GM23338 (cell line): Measurements from ENCODE around the gene ZNF823. TPM values are rescaled to one million over a fixed set of nuclear protein-coding genes. Genes with fewer than 3 reads are reported as not detected.

Experiments
- ATAC-seq: fragments of 200-7000 bp; cut with Tn5 transposase; 3 replicates; pipeline ENCODE4 v1.9.1; 2020
- DNase-seq: peaks from one replicate; pipeline ENCODE4 v3.0.0-alpha.2; 2015; ENCODE audit warnings: low spot score
- H2AFZ ChIP-seq: fragments of 200-600 bp; sonication (generic); 2 replicates; pipeline ENCODE4 v1.8.0; 2016; ENCODE audit warnings: antibody characterized with exemption, mild to moderate bottlenecking, moderate library complexity
- H3F3A ChIP-seq: fragments of 200-600 bp; sonication (generic); replicated peaks from 2 replicates; pipeline ENCODE4 v1.8.0; 2017; ENCODE audit warnings: antibody characterized with exemption, mixed run types, low read depth
- H3K27ac ChIP-seq: fragments of 200-600 bp; sonication (generic); 2 replicates; pipeline ENCODE4 v1.6.1; 2016; ENCODE audit warnings: low read depth
- H3K27me3 ChIP-seq: fragments of 200-600 bp; sonication (generic); 2 replicates; pipeline ENCODE4 v1.8.0; 2016; ENCODE audit warnings: mild to moderate bottlenecking, mixed run types, moderate library complexity; ENCODE audit not compliant: insufficient read depth
- H3K36me3 ChIP-seq: fragments of 200-600 bp; sonication (generic); 2 replicates; pipeline ENCODE4 v1.8.0; 2016; ENCODE audit warnings: mild to moderate bottlenecking; ENCODE audit not compliant: insufficient read depth
- H3K4me1 ChIP-seq: fragments of 200-600 bp; sonication (generic); 2 replicates; pipeline ENCODE4 v1.8.0; 2016; ENCODE audit warnings: mild to moderate bottlenecking, moderate library complexity; ENCODE audit not compliant: insufficient read depth
- H3K4me2 ChIP-seq: fragments of 200-600 bp; sonication (generic); 2 replicates; pipeline ENCODE4 v1.7.1; 2017; ENCODE audit warnings: mixed run types
- H3K4me3 ChIP-seq: fragments of 200-600 bp; sonication (generic); 2 replicates; pipeline ENCODE4 v1.6.1; 2016; ENCODE audit warnings: mixed run types
- H3K79me2 ChIP-seq: fragments of 200-600 bp; sonication (generic); replicated peaks from 2 replicates; pipeline ENCODE4 v1.8.0; 2017; ENCODE audit warnings: mild to moderate bottlenecking; ENCODE audit not compliant: insufficient read depth
- H3K9me2 ChIP-seq: fragments of 200-600 bp; sonication (generic); 2 replicates; pipeline ENCODE4 v1.8.0; 2017; ENCODE audit not compliant: insufficient read depth
- H4K20me1 ChIP-seq: fragments of 200-600 bp; sonication (generic); replicated peaks from 2 replicates; pipeline ENCODE4 v1.8.0; 2017; ENCODE audit warnings: mild to moderate bottlenecking; ENCODE audit not compliant: insufficient read depth
- H3K27ac Mint-ChIP-seq: 2 replicates; pipeline ENCODE4 v1.8.0; 2020; ENCODE audit warnings: inconsistent platforms, mild to moderate bottlenecking, moderate library complexity, mixed read lengths
- H3K27me3 Mint-ChIP-seq: 3 replicates; pipeline ENCODE4 v1.8.0; 2022; ENCODE audit warnings: low read depth, mild to moderate bottlenecking, moderate library complexity, mixed read lengths, inconsistent platforms; ENCODE audit not compliant: insufficient read depth, poor library complexity
- H3K36me3 Mint-ChIP-seq: 3 replicates; pipeline ENCODE4 v1.8.0; 2021; ENCODE audit warnings: low read depth, mild to moderate bottlenecking, inconsistent platforms, moderate library complexity, mixed read lengths
- H3K4me1 Mint-ChIP-seq: 3 replicates; pipeline ENCODE4 v1.8.0; 2020; ENCODE audit warnings: mild to moderate bottlenecking, inconsistent platforms, mixed read lengths
- H3K4me3 Mint-ChIP-seq: 3 replicates; pipeline ENCODE4 v1.8.0; 2021; ENCODE audit warnings: moderate library complexity, mild to moderate bottlenecking, inconsistent platforms, mixed read lengths
- H3K9me3 Mint-ChIP-seq: 3 replicates; pipeline ENCODE4 v1.8.0; 2020; ENCODE audit warnings: moderate library complexity, mild to moderate bottlenecking, inconsistent platforms, mixed read lengths
- CREB1 ChIP-seq: fragments of 250-450 bp; sonication (Bioruptor Pico); IDR thresholded peaks from 2 replicates; pipeline ENCODE4 v1.5.0; 2020; ENCODE audit warnings: low read depth, mild to moderate bottlenecking, moderate library complexity
- ETS1 ChIP-seq: IDR thresholded peaks from 2 replicates; pipeline ENCODE4 v1.6.1; 2016; ENCODE audit warnings: antibody characterized with exemption
- EZH2 ChIP-seq: fragments of 200-600 bp; sonication (generic); IDR thresholded peaks from one replicate; pipeline ENCODE4 v1.8.0; 2017; ENCODE audit warnings: antibody characterized with exemption, mild to moderate bottlenecking, low read depth; ENCODE audit not compliant: unreplicated experiment
- EZH2phosphoT487 ChIP-seq: fragments of 200-600 bp; sonication (generic); IDR thresholded peaks from one replicate; pipeline ENCODE4 v1.8.1; 2018; ENCODE audit warnings: antibody characterized with exemption; ENCODE audit not compliant: unreplicated experiment
- JUNB ChIP-seq: IDR thresholded peaks from one replicate; pipeline ENCODE4 v1.6.1; 2016; ENCODE audit warnings: antibody characterized with exemption; ENCODE audit not compliant: unreplicated experiment
- NANOG ChIP-seq: IDR thresholded peaks from 2 replicates; pipeline ENCODE4 v1.6.1; 2016; ENCODE audit warnings: antibody characterized with exemption, borderline replicate concordance
- POLR2AphosphoS5 ChIP-seq: IDR thresholded peaks from 2 replicates; pipeline ENCODE4 v1.6.1; 2016; ENCODE audit warnings: antibody characterized with exemption, low read depth
- REST ChIP-seq: IDR thresholded peaks from one replicate; pipeline ENCODE4 v1.6.1; 2018; ENCODE audit warnings: antibody characterized with exemption; ENCODE audit not compliant: unreplicated experiment
- STAT1 ChIP-seq: IDR thresholded peaks from one replicate; pipeline ENCODE4 v1.6.1; 2016; ENCODE audit warnings: antibody characterized with exemption; ENCODE audit not compliant: unreplicated experiment
- ZNF114 ChIP-seq: fragments of 250-450 bp; sonication (Bioruptor Pico); IDR thresholded peaks from 2 replicates; pipeline ENCODE4 v1.5.0; 2020; ENCODE audit warnings: mild to moderate bottlenecking, moderate library complexity
- ZNF462 ChIP-seq: fragments of 250-450 bp; sonication (Bioruptor Pico); IDR thresholded peaks from 2 replicates; pipeline ENCODE4 v1.5.0; 2020; ENCODE audit warnings: mild to moderate bottlenecking, moderate library complexity
- polyA plus RNA-seq: library from polyadenylated mRNA; unstranded; fragments of >200 nt; fragmentation: Nextera tagmentation; extraction: Ambion mirVana; gene quantifications from 2 replicates; pipeline ENCODE4 v1.2.1, GENCODE V29; 2016
- total RNA-seq: library from RNA; depleted of rRNA; stranded (reverse); fragments of >200 nt; shearing (Covaris generic); gene quantifications from 2 replicates; pipeline ENCODE4 v1.2.3, GENCODE V29; 2014

Gene ZNF823
- total and polyA plus RNA-seq, 2 experiments from 2014 or later = 1.3 to 3.0 TPM

GRCh38 chr19:11735375-11735774 is 3.4 kb downstream of the ZNF823 start:
- peaks cover 4% of the 10 kb centered on the region; the same call in 1 of the 2 replicates for H3K4me1 ChIP-seq
- Mint-ChIP-seq H3K4me1 (peaks cover 8% of the 10 kb centered on the region; the same call in 2 of the 3 replicates), H3K9me3 (peaks cover 8% of the 10 kb centered on the region), H3K36me3 (peaks cover 7% of the 10 kb centered on the region), H3K4me3 (no peak overlapping the region), H3K27ac (no peak overlapping the region), H3K27me3 (peaks cover 27% of the 10 kb centered on the region)
- no peaks in the 10 kb centered on the region for H3K36me3 ChIP-seq
- peaks cover 51% of the 10 kb centered on the region for H3K27me3 ChIP-seq
- H3K79me2 ChIP-seq = no peaks in the 10 kb centered on the region
- no peak overlapping the region for H2AFZ ChIP-seq
- H3F3A ChIP-seq = no peaks in the 10 kb centered on the region
- no peak overlapping the region for H3K27ac ChIP-seq
- peaks cover 8% of the 10 kb centered on the region; the same call in 1 of the 2 replicates for H4K20me1 ChIP-seq
- H3K4me3 ChIP-seq = no peak overlapping the region
- TF ChIP-seq EZH2 (no peak), NANOG (no peak), REST (no peak), CREB1 (no peak)
- ATAC-seq (no peak), DNase-seq (no peak)
- no peaks in the 10 kb centered on the region for H3K9me2 ChIP-seq
- no peak overlapping the region for H3K4me2 ChIP-seq

GRCh38 chr19:11729586-11729985 is 9.2 kb downstream of the ZNF823 start:
- Histone ChIP-seq H3K27ac (no peak overlapping the region), H3K36me3 (no peaks in the 10 kb centered on the region), H3K4me3 (no peak overlapping the region), H3K9me2 (no peaks in the 10 kb centered on the region), H4K20me1 (no peaks in the 10 kb centered on the region; the same call in 1 of the 2 replicates), H3K79me2 (no peaks in the 10 kb centered on the region), H3F3A (no peaks in the 10 kb centered on the region), H2AFZ (no peak overlapping the region), H3K4me1 (peaks cover 4% of the 10 kb centered on the region; the same call in 1 of the 2 replicates), H3K27me3 (peaks cover 11% of the 10 kb centered on the region; the same call in 1 of the 2 replicates), H3K4me2 (no peak overlapping the region)
- H3K36me3 Mint-ChIP-seq = peaks cover 32% of the 10 kb centered on the region
- no peak overlapping the region for H3K4me3 Mint-ChIP-seq
- peaks cover 4% of the 10 kb centered on the region; the same call in 2 of the 3 replicates for H3K4me1 Mint-ChIP-seq
- H3K27me3 Mint-ChIP-seq = peaks cover 6% of the 10 kb centered on the region
- no peak overlapping the region for H3K27ac Mint-ChIP-seq
- DNase-seq = no peak
- peaks cover 51% of the 10 kb centered on the region for H3K9me3 Mint-ChIP-seq
- no peak for ATAC-seq
- TF ChIP-seq NANOG = no peak
- TF ChIP-seq EZH2 = no peak
- no peak for TF ChIP-seq CREB1
- no peak for TF ChIP-seq EZH2phosphoT487
- no peak for TF ChIP-seq ZNF462
- TF ChIP-seq STAT1 = no peak
- TF ChIP-seq POLR2AphosphoS5 = no peak
- no peak for TF ChIP-seq ZNF114 (CRISPR knock-in tag)
- TF ChIP-seq JUNB = no peak
- TF ChIP-seq ETS1 = no peak
